B cell (primary cell): Measurements from ENCODE around the gene ZNF554. TPM values are rescaled to one million over a fixed set of nuclear protein-coding genes. Genes with fewer than 3 reads are reported as not detected.

Experiments
- ATAC-seq: fragments of 200-7000 bp; cut with Tn5 transposase; one replicate; pipeline ENCODE4 v1.10.0; 2021; ENCODE audit warnings: low read depth, mild to moderate bottlenecking, moderate number of reproducible peaks, moderate library complexity
- CTCF ChIA-PET: fragments of 350-600 bp; sonication (Branson Sonifier 250); formaldehyde crosslinking; loops from one replicate; lab custom pipeline; 2021; ENCODE audit warnings: antibody characterized with exemption, inconsistent platforms; lab: Charles Lee
- POLR2A ChIA-PET: fragments of 350-600 bp; sonication (Branson Sonifier 250); formaldehyde crosslinking; loops from one replicate; lab custom pipeline; 2021; ENCODE audit warnings: antibody characterized with exemption; lab: Charles Lee
- DNase-seq: peaks from one replicate; pipeline ENCODE4 v3.0.0; 2013
- H2AFZ ChIP-seq: 2 replicates; pipeline ENCODE4 v1.6.1; 2012; ENCODE audit warnings: mild to moderate bottlenecking, low read depth, low read length; ENCODE audit not compliant: insufficient read depth, poor library complexity, severe bottlenecking
- H3K27ac ChIP-seq, 2 donors: 1 replicate in 1 of 2; 2 replicates in 1 of 2; pipeline ENCODE4 v1.5.1; 2012 to 2013; ENCODE audit warnings: low read length in 2 of 2, mild to moderate bottlenecking in 2 of 2, moderate library complexity in 1 of 2
- H3K27me3 ChIP-seq, 4 experiments: fragments of 200-600 bp in 1 of 4; sonication (generic) in 1 of 4; replicated peaks in 1 of 4; 1 replicate in 2 of 4; 2 replicates in 2 of 4; pipeline versions ENCODE4 v1.6.1 to v1.7.0; 2013 to 2016; ENCODE audit warnings: low read length in 3 of 4, mild to moderate bottlenecking in 2 of 4, mixed read lengths in 1 of 4, moderate library complexity in 1 of 4; ENCODE audit not compliant: insufficient read depth in 4 of 4, control insufficient read depth in 3 of 4; ENCODE audit errors: control extremely low read depth in 1 of 4
- H3K36me3 ChIP-seq, 2 experiments: replicated peaks in 1 of 2; 1 replicate in 1 of 2; 2 replicates in 1 of 2; pipeline versions ENCODE4 v1.6.1 to v1.7.1; 2013; ENCODE audit warnings: low read length in 1 of 2; ENCODE audit not compliant: insufficient read depth in 2 of 2, control insufficient read depth in 1 of 2; ENCODE audit errors: control extremely low read depth in 1 of 2, extremely low read depth in 1 of 2
- H3K4me1 ChIP-seq, 2 donors: fragments of 200-600 bp in 1 of 2; sonication (generic) in 1 of 2; 1 replicate in 1 of 2; 2 replicates in 1 of 2; pipeline versions ENCODE4 v1.5.1 to v1.6.1; 2013 to 2017; ENCODE audit warnings: low read length in 2 of 2; ENCODE audit not compliant: control insufficient read depth in 2 of 2, insufficient read depth in 2 of 2
- H3K4me2 ChIP-seq: replicated peaks from 2 replicates; pipeline ENCODE3; 2012; ENCODE audit warnings: mild to moderate bottlenecking, low read depth, low read length; ENCODE audit not compliant: poor library complexity, severe bottlenecking
- H3K4me3 ChIP-seq, 5 experiments: fragments of 200-600 bp in 1 of 5; sonication (generic) in 1 of 5; 1 replicate in 3 of 5; 2 replicates in 2 of 5; pipeline versions ENCODE4 v1.5.1 to v1.7.0; 2011 to 2016; ENCODE audit warnings: low read length in 4 of 5, mild to moderate bottlenecking in 4 of 5, low read depth in 2 of 5, control low read depth in 1 of 5, moderate library complexity in 1 of 5; ENCODE audit not compliant: insufficient read depth in 1 of 5; ENCODE audit errors: control extremely low read depth in 1 of 5, extremely low read depth in 1 of 5
- H3K79me2 ChIP-seq: fragments of 200-600 bp; sonication (generic); one replicate; pipeline ENCODE4 v1.6.0; 2016; ENCODE audit warnings: low read length; ENCODE audit not compliant: control insufficient read depth, insufficient read depth
- H3K9ac ChIP-seq: fragments of 200-600 bp; sonication (generic); 2 replicates; pipeline ENCODE4 v1.6.1; 2017; ENCODE audit warnings: mild to moderate bottlenecking, low read length, moderate library complexity
- H3K9me3 ChIP-seq, 3 donors: one replicate each; pipeline versions ENCODE4 v1.6.1 to v1.7.1; 2013; ENCODE audit warnings: low read length in 2 of 3; ENCODE audit not compliant: control insufficient read depth in 2 of 3, insufficient read depth in 1 of 3; ENCODE audit errors: control extremely low read depth in 1 of 3
- H4K20me1 ChIP-seq: 2 replicates; pipeline ENCODE4 v1.6.0; 2012; ENCODE audit warnings: mild to moderate bottlenecking, low read length; ENCODE audit not compliant: insufficient read depth, control insufficient read depth, poor library complexity, severe bottlenecking
- H3K27ac Mint-ChIP-seq: one replicate; pipeline ENCODE4 v1.8.0; 2021; ENCODE audit warnings: mixed read lengths
- H3K27me3 Mint-ChIP-seq: one replicate; pipeline ENCODE4 v1.8.0; 2021; ENCODE audit warnings: mixed read lengths
- H3K4me1 Mint-ChIP-seq: one replicate; pipeline ENCODE4 v1.8.0; 2021; ENCODE audit warnings: mixed read lengths
- H3K4me3 Mint-ChIP-seq: one replicate; pipeline ENCODE4 v1.8.0; 2021; ENCODE audit warnings: mixed read lengths
- H3K9me3 Mint-ChIP-seq: one replicate; pipeline ENCODE4 v1.8.0; 2022; ENCODE audit warnings: mixed read lengths; ENCODE audit not compliant: insufficient read depth
- CTCF ChIP-seq: fragments of 200-600 bp; IDR thresholded peaks from one replicate; pipeline ENCODE4 v1.8.0; 2022; ENCODE audit warnings: antibody characterized with exemption, mild to moderate bottlenecking
- EZH2 ChIP-seq: IDR thresholded peaks from 2 replicates; pipeline ENCODE4 v1.6.1; 2012; ENCODE audit warnings: borderline replicate concordance, low read depth, mild to moderate bottlenecking, moderate library complexity, low read length; ENCODE audit not compliant: insufficient read depth, poor library complexity, severe bottlenecking
- WGBS: methylation state at CpG from one replicate; pipeline ENCODE4 v1.1.5; 2013; ENCODE audit warnings: missing lambda C conversion rate; ENCODE audit not compliant: insufficient coverage; 5-methylcytosine and 5-hydroxymethylcytosine counted together
- intact Hi-C: fragments of 100-400 bp; cut with micrococcal nuclease; formaldehyde crosslinking; loops from one replicate; pipeline ENCODE4 v1.10.0; 2022
- polyA plus RNA-seq: library from polyadenylated mRNA; depleted of rRNA; stranded (reverse); fragments of >200 nt; gene quantifications from 2 replicates; pipeline ENCODE4 v1.2.3, GENCODE V29; 2012
- total RNA-seq, 2 donors: library from RNA; stranded (reverse); fragments of 120-200 nt in 1 of 2; gene quantifications; 1 replicate in 1 of 2; 2 replicates in 1 of 2; pipeline versions ENCODE4 v1.2.3 to v1.2.4, GENCODE V29; 2013 to 2022

ZNF554 gene
- total and polyA plus RNA-seq, 2 donors (not counting 1 experiment from before 2014, with no cell fraction given), result 2.8 to 5.9 TPM

DNA sequence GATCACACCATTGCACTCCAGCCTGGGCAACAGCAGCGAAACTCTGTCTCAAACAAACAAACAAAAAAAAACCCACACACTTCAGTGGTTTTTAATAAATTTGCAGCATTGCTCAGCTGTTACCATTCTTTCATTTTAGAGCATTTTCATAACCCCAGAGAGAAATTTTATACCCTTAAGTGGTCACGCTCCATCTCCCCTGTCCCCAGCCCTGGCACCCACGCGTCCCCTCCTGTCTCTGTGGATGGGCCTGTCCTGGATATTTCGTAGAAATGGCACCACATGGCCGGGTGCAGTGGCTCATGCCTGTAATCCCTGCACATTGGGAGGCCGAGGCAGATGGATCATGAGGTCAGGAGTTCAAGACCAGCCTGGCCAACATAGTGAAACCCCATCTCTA lies 26.5 kb upstream of the ZNF554 start:
- no peak overlapping the region for H3K27ac ChIP-seq
- ATAC-seq (no peak), DNase-seq (no peak)
- no peak overlapping the region for H3K4me2 ChIP-seq
- H3K9me3 ChIP-seq, result no peaks in the 10 kb centered on the region
- POLR2A ChIA-PET, result no interaction called here
- no peaks in the 10 kb centered on the region for H3K27me3 ChIP-seq
- H3K4me3 Mint-ChIP-seq, result no peak overlapping the region
- TF ChIP-seq EZH2, result no peak
- TF ChIP-seq CTCF, result no peak
- H2AFZ ChIP-seq, result no peak overlapping the region
- H3K9ac ChIP-seq, result no peak overlapping the region
- H3K27me3 Mint-ChIP-seq, result no peaks in the 10 kb centered on the region
- H3K9me3 Mint-ChIP-seq, result no peaks in the 10 kb centered on the region
- H4K20me1 ChIP-seq, result no peaks in the 10 kb centered on the region
- WGBS, result 95% methylated on average over 7 of the region's 7 CpGs
- H3K79me2 ChIP-seq, result peaks cover 54% of the 10 kb centered on the region
- peaks cover 0 to 39% of the 10 kb centered on the region in 2 experiments for H3K36me3 ChIP-seq
- CTCF ChIA-PET, result no interaction called here
- peaks cover 19% of the 10 kb centered on the region for H3K4me1 Mint-ChIP-seq
- H3K4me3 ChIP-seq, result no peak overlapping the region
- intact Hi-C loops, result no loop called here
- H3K27ac Mint-ChIP-seq, result no peak overlapping the region
- H3K4me1 ChIP-seq, result peaks cover 0 to 14% of the 10 kb centered on the region in 2 donors

DNA sequence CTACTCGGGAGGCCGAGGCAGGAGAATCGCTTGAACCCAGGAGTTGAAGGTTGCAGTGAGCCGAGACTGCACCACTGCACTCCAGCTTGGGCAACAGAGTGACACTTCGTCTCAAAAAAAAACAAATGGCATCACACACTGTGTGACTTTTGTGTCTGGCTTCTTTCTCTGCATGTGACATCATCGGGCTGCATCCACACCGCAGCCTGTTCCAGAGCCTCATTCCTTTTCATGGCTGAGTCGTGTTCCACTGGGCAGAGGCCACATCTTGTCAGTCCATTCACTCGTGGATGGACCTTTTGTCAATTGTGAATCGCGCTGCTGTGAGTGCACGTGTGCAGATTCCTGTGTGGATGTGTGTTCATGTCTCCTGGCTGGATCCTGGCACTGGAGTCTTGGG lies 26.1 kb upstream of the ZNF554 start:
- Mint-ChIP-seq H3K27me3 (no peaks in the 10 kb centered on the region), H3K27ac (no peak overlapping the region), H3K4me1 (peaks cover 17% of the 10 kb centered on the region), H3K4me3 (no peak overlapping the region), H3K9me3 (no peaks in the 10 kb centered on the region)
- H3K79me2 ChIP-seq, result peaks cover 54% of the 10 kb centered on the region
- H3K4me3 ChIP-seq, result no peak overlapping the region
- no peaks in the 10 kb centered on the region for H3K27me3 ChIP-seq
- H3K4me1 ChIP-seq, result peaks cover 0 to 14% of the 10 kb centered on the region in 2 donors
- H2AFZ ChIP-seq, result no peak overlapping the region
- 95% methylated on average over 9 of the region's 12 CpGs for WGBS
- H3K9me3 ChIP-seq, result no peaks in the 10 kb centered on the region
- H3K4me2 ChIP-seq, result no peak overlapping the region
- TF ChIP-seq EZH2 (no peak), CTCF (no peak)
- no peaks in the 10 kb centered on the region for H4K20me1 ChIP-seq
- no peak for DNase-seq
- intact Hi-C loops, result no loop called here
- peaks cover 0 to 39% of the 10 kb centered on the region in 2 experiments for H3K36me3 ChIP-seq
- no peak overlapping the region for H3K9ac ChIP-seq
- ATAC-seq, result no peak
- ChIA-PET CTCF (no interaction called here), POLR2A (no interaction called here)
- no peak overlapping the region for H3K27ac ChIP-seq
